GM10847 (cell line): ENCODE measurements around the gene CYBC1.
A peak's percentile ranks its signal among the peaks of the same experiment; 100 is the strongest.

Experiments used
- POLR2A ChIP-seq: IDR thresholded peaks from 2 replicates; pipeline ENCODE4 v1.6.1; 2011; ENCODE audit not compliant: insufficient read length; ENCODE audit errors: extremely low read depth

The CYBC1 gene

GRCh38 chr17:82441691-82442487 is 8.7 kb downstream of the CYBC1 start:
- peak; percentile 10 for TF ChIP-seq POLR2A

- TF ChIP-seq POLR2A, result no peak
Observed at GRCh38 chr17:82440991-82441627, 9.4 kb downstream of the CYBC1 start.

GRCh38 chr17:82440469-82440981 is 10.0 kb downstream of the CYBC1 start:
- TF ChIP-seq POLR2A, result no peak

GRCh38 chr17:82439829-82440365 is 10.7 kb downstream of the CYBC1 start:
- TF ChIP-seq POLR2A, result no peak

GRCh38 chr17:82439194-82439828 is 11.2 kb downstream of the CYBC1 start:
- TF ChIP-seq POLR2A, result no peak

- TF ChIP-seq POLR2A, result peak; percentile 3
Observed at GRCh38 chr17:82438401-82439193, 12.0 kb downstream of the CYBC1 start.

GRCh38 chr17:82437325-82437668 is 13.3 kb downstream of the CYBC1 start:
- no peak for TF ChIP-seq POLR2A

GRCh38 chr17:82436601-82437324 is 13.8 kb downstream of the CYBC1 start:
- no peak for TF ChIP-seq POLR2A

GRCh38 chr17:82435601-82436583 is 14.7 kb downstream of the CYBC1 start:
- TF ChIP-seq POLR2A, result no peak

GRCh38 chr17:82435103-82435502 is 15.4 kb downstream of the CYBC1 start:
- TF ChIP-seq POLR2A, result no peak

GRCh38 chr17:82434216-82434565 is 16.4 kb downstream of the CYBC1 start:
- no peak for TF ChIP-seq POLR2A

GRCh38 chr17:82433560-82434215 is 16.9 kb downstream of the CYBC1 start:
- no peak for TF ChIP-seq POLR2A

GRCh38 chr17:82432017-82432416 is 18.5 kb downstream of the CYBC1 start:
- TF ChIP-seq POLR2A, result no peak
